Natural killer cell (primary cell): ENCODE data around the gene FOXJ2. TPM values are rescaled to one million over a fixed set of nuclear protein-coding genes. Genes with fewer than 3 reads are reported as not detected.
"Not testable (repeated sequence)": the region's sequence is repeated elsewhere in the genome, so short reads cannot be mapped to it uniquely, and the experiment has no call there.

Source experiments
- ATAC-seq, 3 donors: fragments of 150-1000 bp in 2 of 3; fragments of 200-7000 bp in 1 of 3; cut with Tn5 transposase; 1 replicate in 1 of 3; 2 replicates in 2 of 3; pipeline ENCODE4 v1.10.0; 2021; ENCODE audit warnings: mild to moderate bottlenecking in 2 of 3, moderate library complexity in 2 of 3
- DNase-seq, 2 donors: peaks; one replicate each; pipeline versions ENCODE4 v3.0.0 to v3.0.0-alpha.2; 2013 to 2021; ENCODE audit warnings: mixed read lengths in 1 of 2
- H3K27ac ChIP-seq: one replicate; pipeline ENCODE4 v1.5.1; 2013; ENCODE audit warnings: mild to moderate bottlenecking, low read length
- H3K27me3 ChIP-seq: one replicate; pipeline ENCODE4 v1.6.1; 2013; ENCODE audit warnings: low read length; ENCODE audit not compliant: control insufficient read depth, insufficient read depth
- H3K36me3 ChIP-seq: one replicate; pipeline ENCODE4 v1.6.1; 2013; ENCODE audit warnings: low read length; ENCODE audit not compliant: control insufficient read depth, insufficient read depth
- H3K4me1 ChIP-seq: one replicate; pipeline ENCODE4 v1.6.1; 2013; ENCODE audit warnings: low read length; ENCODE audit not compliant: control insufficient read depth, insufficient read depth
- H3K4me3 ChIP-seq: one replicate; pipeline ENCODE4 v1.5.1; 2013; ENCODE audit warnings: low read length
- H3K9me3 ChIP-seq: one replicate; pipeline ENCODE4 v1.6.1; 2013; ENCODE audit warnings: low read length; ENCODE audit not compliant: control insufficient read depth, insufficient read depth
- H3K27ac Mint-ChIP-seq, 2 donors: one replicate each; pipeline ENCODE4 v1.8.0; 2022; ENCODE audit warnings: mild to moderate bottlenecking in 2 of 2, mixed read lengths in 2 of 2, moderate library complexity in 1 of 2
- H3K27me3 Mint-ChIP-seq, 2 donors: one replicate each; pipeline ENCODE4 v1.8.0; 2022; ENCODE audit warnings: low read depth in 2 of 2, mixed read lengths in 2 of 2
- H3K36me3 Mint-ChIP-seq: one replicate; pipeline ENCODE4 v1.8.0; 2022; ENCODE audit warnings: mixed read lengths
- H3K4me1 Mint-ChIP-seq, 2 donors: one replicate each; pipeline ENCODE4 v1.8.0; 2022; ENCODE audit warnings: mixed read lengths in 2 of 2
- H3K4me3 Mint-ChIP-seq: one replicate; pipeline ENCODE4 v1.8.0; 2022; ENCODE audit warnings: mild to moderate bottlenecking, moderate library complexity, mixed read lengths
- H3K9me3 Mint-ChIP-seq, 2 donors: one replicate each; pipeline ENCODE4 v1.8.0; 2022; ENCODE audit warnings: mixed read lengths in 2 of 2
- CTCF ChIP-seq: fragments of 200-600 bp; IDR thresholded peaks from one replicate; pipeline ENCODE4 v1.8.0; 2022; ENCODE audit warnings: antibody characterized with exemption
- WGBS: methylation state at CpG from one replicate; pipeline ENCODE4 v1.1.7; 2013; ENCODE audit warnings: missing lambda C conversion rate; ENCODE audit not compliant: insufficient coverage; 5-methylcytosine and 5-hydroxymethylcytosine counted together
- intact Hi-C: fragments of 100-400 bp; cut with micrococcal nuclease; formaldehyde crosslinking; loops from one replicate; pipeline ENCODE4 v1.14.2; 2022
- total RNA-seq, 4 donors: library from RNA; stranded (reverse); fragments of 120-200 nt in 1 of 4; gene quantifications; one replicate each; pipeline versions ENCODE4 v1.2.3 to v1.2.4, GENCODE V29; 2013 to 2022

The FOXJ2 gene
- total RNA-seq, 3 donors from 2014 or later (not counting 1 experiment from before 2014, with no cell fraction given) = 27.8 to 28.5 (median 28.4) TPM

GRCh38 chr12:8065991-8066594 is 33.6 kb downstream of the FOXJ2 start, which contains the start of gene C3AR1:
TSS of gene C3AR1 (minus strand) at chr12:8066359. CDS start at chr12:8060185, 6,174 bp downstream.
- Histone ChIP-seq H3K27me3 (no peaks in the 10 kb centered on the region), H3K9me3 (no peaks in the 10 kb centered on the region), H3K27ac (peak within 1 kb of the TSS; percentile 73), H3K4me1 (peaks cover 13% of the 10 kb centered on the region), H3K36me3 (no peaks in the 10 kb centered on the region), H3K4me3 (peak within 1 kb of the TSS; percentile 25)
- WGBS = 0% methylated on average over 2 of the region's 2 CpGs
- Mint-ChIP-seq H3K4me3 (peak within 1 kb of the TSS; percentile 91), H3K36me3 (no peaks in the 10 kb centered on the region), H3K9me3 (no peaks in the 10 kb centered on the region), H3K27ac (peak within 1 kb of the TSS; percentile 89 to 98), H3K4me1 (peaks cover 28 to 29% of the 10 kb centered on the region in 2 donors), H3K27me3 (no peaks in the 10 kb centered on the region)
- TF ChIP-seq CTCF = no peak
- intact Hi-C loops = loop anchor here (1.0 kb wide), 1 partner anchor 16 kb away; the partner anchor contains the start of gene NECAP1
- DNase-seq (peak in 1 of 2 donors; percentile 82), ATAC-seq (peak; percentile 96 to 99 (median 97))

- H3K27me3 Mint-ChIP-seq = no peaks in the 10 kb centered on the region
- no peak for ATAC-seq
- no peaks in the 10 kb centered on the region for H3K36me3 Mint-ChIP-seq
- H3K27ac Mint-ChIP-seq = no peak overlapping the region
- peaks cover 22 to 26% of the 10 kb centered on the region in 2 donors for H3K4me1 Mint-ChIP-seq
- no peak overlapping the region for H3K4me3 ChIP-seq
- H3K36me3 ChIP-seq = no peaks in the 10 kb centered on the region
- peaks cover 13% of the 10 kb centered on the region for H3K4me1 ChIP-seq
- intact Hi-C loops = no loop called here
- H3K27me3 ChIP-seq = no peaks in the 10 kb centered on the region
- H3K9me3 Mint-ChIP-seq = no peaks in the 10 kb centered on the region
- H3K9me3 ChIP-seq = no peaks in the 10 kb centered on the region
- H3K4me3 Mint-ChIP-seq = no peak overlapping the region
- DNase-seq = no peak
- TF ChIP-seq CTCF = no peak
- H3K27ac ChIP-seq = no peak overlapping the region
Observed at GRCh38 chr12:8069582-8069981, 37.1 kb downstream of the FOXJ2 start.

GRCh38 chr12:8071820-8072219 is 39.3 kb downstream of the FOXJ2 start:
- H3K27me3 ChIP-seq, H3K27ac Mint-ChIP-seq, H3K4me3 Mint-ChIP-seq, intact Hi-C loops, H3K36me3 Mint-ChIP-seq, H3K36me3 ChIP-seq, H3K4me3 ChIP-seq, H3K4me1 ChIP-seq, H3K27me3 Mint-ChIP-seq, H3K4me1 Mint-ChIP-seq, ATAC-seq, H3K9me3 ChIP-seq, DNase-seq, H3K27ac ChIP-seq, H3K9me3 Mint-ChIP-seq: not testable (repeated sequence)
- WGBS = 96% methylated on average over 3 of the region's 3 CpGs

GRCh38 chr12:8075935-8076334 is 43.4 kb downstream of the FOXJ2 start:
- intact Hi-C loops = no loop called here
- Mint-ChIP-seq H3K27me3 (peaks cover 0 to 2% of the 10 kb centered on the region in 2 donors), H3K4me3 (no peak overlapping the region), H3K9me3 (no peaks in the 10 kb centered on the region), H3K27ac (no peak overlapping the region), H3K4me1 (peaks cover under 1 to 6% of the 10 kb centered on the region in 2 donors), H3K36me3 (no peaks in the 10 kb centered on the region)
- no peaks in the 10 kb centered on the region for H3K9me3 ChIP-seq
- no peaks in the 10 kb centered on the region for H3K36me3 ChIP-seq
- H3K27me3 ChIP-seq = no peaks in the 10 kb centered on the region
- no CpG with 5 or more reads among the region's 6 CpGs for WGBS
- no peak overlapping the region for H3K27ac ChIP-seq
- no peak for TF ChIP-seq CTCF
- no peak for DNase-seq
- no peak overlapping the region for H3K4me3 ChIP-seq
- H3K4me1 ChIP-seq = no peaks in the 10 kb centered on the region
- ATAC-seq = no peak
